OCI-LY1 (cell line): ENCODE results near the gene ARMC9.

Experiments
- CTCF ChIP-seq: fragments of 200-600 bp; sonication (generic), shearing (Covaris generic); IDR thresholded peaks from 2 replicates; pipeline ENCODE4 v1.5.1; 2017; ENCODE audit warnings: mild to moderate bottlenecking, antibody characterized with exemption, low read length, moderate library complexity, mixed read lengths
- EZH2 ChIP-seq: fragments of 200-600 bp; sonication (generic), shearing (Covaris generic); IDR thresholded peaks from 2 replicates; pipeline ENCODE4 v1.8.0; 2017; ENCODE audit warnings: borderline replicate concordance, mixed run types, mild to moderate bottlenecking, antibody characterized with exemption, low read length, moderate library complexity, mixed read lengths

- TF ChIP-seq CTCF (no peak), EZH2 (no peak)
These were observed 109.8 kb downstream of the ARMC9 start for GRCh38 chr2:231308219-231308618.
